ENCODE measurements around the gene MOGAT3. TPM values are rescaled to one million over a fixed set of nuclear protein-coding genes. Genes with fewer than 3 reads are reported as not detected.

Gene MOGAT3
- total RNA-seq, 5 donors from 2014 or later (not counting 1 experiment from before 2014, with no cell fraction given), result not detected

DNA sequence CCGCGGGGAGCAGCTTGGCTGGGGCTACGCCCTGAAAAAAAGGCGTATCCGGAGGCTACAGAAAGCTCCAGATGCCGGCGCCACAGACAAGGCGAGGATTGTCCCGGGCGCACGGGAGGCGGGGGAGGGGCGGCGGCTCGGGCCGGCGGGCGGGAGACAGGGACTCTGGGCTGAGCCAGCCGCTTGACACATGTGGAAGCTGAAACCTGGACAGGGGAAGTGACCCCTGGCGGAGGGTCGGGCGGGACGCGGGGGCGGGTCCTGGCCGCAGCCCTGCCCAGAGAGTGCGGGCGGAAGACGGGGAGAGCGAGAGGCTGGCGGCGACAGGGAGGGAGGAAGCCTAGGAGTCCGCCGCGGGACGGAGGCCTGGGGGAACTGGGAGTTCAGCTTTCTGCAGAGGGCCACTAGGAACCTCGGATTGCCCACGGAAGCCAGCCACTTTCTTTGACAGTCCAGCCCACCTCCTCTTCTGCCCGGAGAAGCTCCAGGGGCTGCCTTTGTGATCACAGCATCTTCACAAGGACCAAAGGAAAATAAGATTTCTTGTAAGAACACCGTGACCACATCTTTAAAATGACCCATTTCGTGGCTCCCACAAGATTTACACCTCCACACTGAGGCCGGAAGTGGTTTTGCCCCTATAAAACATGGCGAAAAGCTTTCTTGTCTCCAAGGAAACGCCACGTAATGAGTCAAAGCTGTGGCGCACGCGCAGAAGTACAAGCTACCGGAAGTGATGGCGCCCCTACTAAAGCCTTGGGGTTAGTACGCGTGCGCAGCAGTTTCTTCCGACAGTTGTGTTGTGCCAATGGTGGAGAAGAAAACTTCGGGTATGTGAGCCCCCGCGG is 16.8 kb upstream of the MOGAT3 start, which contains the start of the genes PLOD3 and ZNHIT1:
Gene PLOD3, minus strand, starts transcription at position 194 of the 848 bp plus-strand sequence. CDS start 307 bp downstream, outside the sequence.
Gene ZNHIT1, plus strand, starts transcription at position 778 of the 848 bp plus-strand sequence. Its CDS starts 31 bp downstream, at position 809.
- H3K4me1 Mint-ChIP-seq, result peaks cover 45 to 57% (median 51%) of the 10 kb centered on the region in 3 donors
- under 1% methylated on average over 48 of the region's 57 CpGs for WGBS (ENCODE audit: insufficient coverage)
- ChIA-PET POLR2A (interaction anchor here in 1 of 2 donors (0.6 to 1.8 kb wide), 10 partner anchors 27 to 1809 kb away, joined by 3 to 11 read pairs (median 3); partner anchors contain the start of genes BUD31, FIS1, IFT22 and VGF), CTCF (interaction anchor here (0.5 to 4.6 kb wide), 17 partner anchors 9 to 512 kb away, joined by 3 to 39 read pairs (median 5); partner anchors contain the start of gene FIS1 (in 1 of the 2))
- DNase-seq (peak; percentile 88 to 99 (median 94)), ATAC-seq (replicated peaks in 1 of 4) (peak; percentile 70 to 84 (median 74))
- peaks cover 5 to 15% of the 10 kb centered on the region in 2 donors for H3K36me3 ChIP-seq (ENCODE audit: control insufficient read depth in 2 of 2, extremely low read depth in 1 of 2, insufficient read depth in 1 of 2, low read length in 1 of 2)
- peaks cover 12% of the 10 kb centered on the region for H3K36me3 Mint-ChIP-seq
- H3K27me3 ChIP-seq (replicated peaks in 1 of 2; ENCODE audit: control insufficient read depth in 2 of 2, extremely low read depth in 1 of 2, insufficient read depth in 2 of 2, low read length in 1 of 2), result no peaks in the 10 kb centered on the region
- H3K27me3 Mint-ChIP-seq, result no peaks in the 10 kb centered on the region
- peak within 1 kb of the TSS; percentile 77 for H3K27ac ChIP-seq (ENCODE audit: low read length)
- H3K27ac Mint-ChIP-seq, result peak within 1 kb of the TSS; percentile 81 to 86
- peak within 1 kb of the TSS; percentile 88 to 95 for H3K4me3 ChIP-seq (ENCODE audit: control insufficient read depth in 1 of 2, extremely low read depth in 1 of 2, low read length in 1 of 2)
- H3K9me3 ChIP-seq, result no peaks in the 10 kb centered on the region
- H3K4me1 ChIP-seq (ENCODE audit: control insufficient read depth in 1 of 2, extremely low read depth in 1 of 2, insufficient read depth in 2 of 2, low read length in 2 of 2), result peaks cover 7 to 56% of the 10 kb centered on the region in 2 experiments
- no peaks in the 10 kb centered on the region for H3K9me3 Mint-ChIP-seq
- H3K4me3 Mint-ChIP-seq, result peak within 1 kb of the TSS; percentile 90 to 96 (median 95)

DNA sequence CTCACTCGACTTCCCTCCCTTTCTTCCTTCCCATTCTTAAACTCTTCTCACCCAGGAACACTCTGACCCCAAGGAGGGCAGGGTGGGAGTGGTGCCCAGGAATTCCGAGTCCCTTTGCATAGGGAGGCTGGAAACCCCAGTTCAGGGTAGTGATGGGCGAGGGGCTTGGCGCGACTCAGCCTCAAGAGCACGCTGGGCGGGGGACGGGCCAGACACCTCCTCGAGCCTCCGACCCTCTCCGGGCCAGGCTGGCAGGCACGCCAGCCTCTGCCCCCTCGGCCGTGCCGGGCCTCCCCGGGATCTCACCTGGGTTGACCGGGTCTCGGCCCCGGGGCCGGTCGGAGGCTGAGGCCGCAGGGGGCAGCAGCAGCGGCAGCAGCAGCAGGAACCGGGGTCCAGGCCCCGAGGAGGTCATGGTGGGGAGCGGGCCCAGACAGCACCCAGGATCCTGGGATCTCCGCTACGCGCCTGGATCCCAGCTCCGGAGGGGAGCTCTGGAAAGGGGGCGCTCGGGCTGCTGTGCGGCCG is 16.1 kb upstream of the MOGAT3 start:
- H3K4me1 ChIP-seq (ENCODE audit: control insufficient read depth in 1 of 2, extremely low read depth in 1 of 2, insufficient read depth in 2 of 2, low read length in 2 of 2), result peaks cover 7 to 54% of the 10 kb centered on the region in 2 experiments
- no peaks in the 10 kb centered on the region for H3K27me3 ChIP-seq (replicated peaks in 1 of 2; ENCODE audit: control insufficient read depth in 2 of 2, extremely low read depth in 1 of 2, insufficient read depth in 2 of 2, low read length in 1 of 2)
- ChIA-PET POLR2A (interaction anchor here in 1 of 2 donors (0.6 to 0.7 kb wide), 3 partner anchors 36 to 1808 kb away, joined by 3 to 4 read pairs (median 3); partner anchors contain the start of gene BUD31), CTCF (interaction anchor here in 1 of 2 donors (0.7 to 4.6 kb wide), 3 partner anchors 27 to 120 kb away, joined by 3 to 39 read pairs (median 22); no protein-coding TSS in a partner anchor)
- Mint-ChIP-seq H3K9me3 (no peaks in the 10 kb centered on the region), H3K4me3 (peak overlapping the region; percentile 90 to 96 (median 95)), H3K27me3 (no peaks in the 10 kb centered on the region), H3K27ac (peak overlapping the region; percentile 65 to 86), H3K36me3 (peaks cover 8% of the 10 kb centered on the region), H3K4me1 (peaks cover 42 to 52% (median 47%) of the 10 kb centered on the region in 3 donors)
- DNase-seq, result peak in 2 of 35 experiments; percentile 13 to 19
- H3K36me3 ChIP-seq (ENCODE audit: control insufficient read depth in 2 of 2, extremely low read depth in 1 of 2, insufficient read depth in 1 of 2, low read length in 1 of 2), result peaks cover 4 to 16% of the 10 kb centered on the region in 2 donors
- ATAC-seq (replicated peaks in 1 of 4), result peak in 3 of 4 experiments; percentile 10 to 13 (median 13)
- no peaks in the 10 kb centered on the region for H3K9me3 ChIP-seq
- WGBS (ENCODE audit: insufficient coverage), result 4% methylated on average over 33 of the region's 34 CpGs
- H3K4me3 ChIP-seq (ENCODE audit: control insufficient read depth in 1 of 2, extremely low read depth in 1 of 2, low read length in 1 of 2), result peak overlapping the region; percentile 88 to 95
- peak overlapping the region; percentile 77 for H3K27ac ChIP-seq (ENCODE audit: low read length)

DNA sequence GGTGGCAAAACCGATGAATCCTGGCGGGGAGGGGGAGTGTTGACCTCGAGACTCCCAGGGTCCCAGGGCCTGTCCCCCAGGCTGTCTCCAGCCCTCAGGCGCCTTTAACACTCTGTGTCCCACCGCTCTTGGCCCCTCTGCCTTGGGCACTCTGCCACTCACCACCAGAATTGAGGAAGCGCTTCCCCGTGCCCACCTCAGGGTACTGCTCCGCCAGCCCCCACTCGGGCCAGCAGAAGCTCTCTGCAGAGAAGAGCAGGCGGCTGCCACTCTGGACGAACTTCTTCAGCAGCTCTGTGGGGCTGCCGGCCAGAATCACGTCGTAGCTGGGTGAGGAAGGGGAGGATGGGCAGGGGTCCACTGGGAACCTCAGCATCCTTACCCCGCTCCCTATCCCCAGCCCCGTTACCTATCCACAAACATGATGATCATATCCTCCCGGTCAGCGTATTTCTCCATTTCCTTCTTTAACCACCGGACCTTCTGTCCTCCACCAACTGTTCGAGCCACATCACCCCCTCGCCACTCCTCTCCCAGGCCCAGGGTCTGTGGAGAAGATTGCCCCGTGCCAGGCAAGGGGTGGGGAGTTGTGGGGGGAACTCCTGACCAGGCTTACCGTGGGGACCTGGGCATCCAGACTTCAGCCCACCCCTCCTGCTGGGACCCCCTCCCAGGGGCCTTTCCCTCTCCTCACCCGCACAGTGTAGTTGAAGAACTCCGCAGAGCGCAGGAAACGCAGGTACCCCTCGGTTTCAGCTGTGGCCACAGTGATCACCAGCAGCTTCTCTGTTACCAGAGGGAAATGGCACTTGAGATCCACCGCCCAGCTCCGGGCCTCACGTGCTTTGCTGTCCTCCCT is 15.4 kb upstream of the MOGAT3 start:
- 74% methylated on average over 10 of the region's 31 CpGs for WGBS (ENCODE audit: insufficient coverage)
- DNase-seq, result no peak
- Histone ChIP-seq H3K36me3 (ENCODE audit: control insufficient read depth in 2 of 2, extremely low read depth in 1 of 2, insufficient read depth in 1 of 2, low read length in 1 of 2) (peaks cover 4 to 19% of the 10 kb centered on the region in 2 donors), H3K9me3 (no peaks in the 10 kb centered on the region), H3K4me1 (ENCODE audit: control insufficient read depth in 1 of 2, extremely low read depth in 1 of 2, insufficient read depth in 2 of 2, low read length in 2 of 2) (peaks cover 7 to 49% of the 10 kb centered on the region in 2 experiments), H3K4me3 (ENCODE audit: control insufficient read depth in 1 of 2, extremely low read depth in 1 of 2, low read length in 1 of 2) (peak overlapping the region; percentile 88 to 95), H3K27me3 (replicated peaks in 1 of 2; ENCODE audit: control insufficient read depth in 2 of 2, extremely low read depth in 1 of 2, insufficient read depth in 2 of 2, low read length in 1 of 2) (no peaks in the 10 kb centered on the region), H3K27ac (ENCODE audit: low read length) (peak overlapping the region; percentile 32)
- Mint-ChIP-seq H3K9me3 (no peaks in the 10 kb centered on the region), H3K36me3 (peaks cover 3% of the 10 kb centered on the region), H3K27ac (peak overlapping the region; percentile 65 to 86), H3K4me3 (peak overlapping the region; percentile 90 to 96 (median 95)), H3K27me3 (no peaks in the 10 kb centered on the region), H3K4me1 (peaks cover 35 to 47% (median 43%) of the 10 kb centered on the region in 3 donors)
- ChIA-PET POLR2A (interaction anchor here in 1 of 2 donors (0.7 kb wide), 1 partner anchor 661 kb away, joined by 3 read pairs; no protein-coding TSS in a partner anchor), CTCF (interaction anchor here (0.6 to 4.6 kb wide), 3 partner anchors 28 to 339 kb away, joined by 7 to 39 read pairs (median 22); no protein-coding TSS in a partner anchor)
- ATAC-seq (replicated peaks in 1 of 4), result no peak

DNA sequence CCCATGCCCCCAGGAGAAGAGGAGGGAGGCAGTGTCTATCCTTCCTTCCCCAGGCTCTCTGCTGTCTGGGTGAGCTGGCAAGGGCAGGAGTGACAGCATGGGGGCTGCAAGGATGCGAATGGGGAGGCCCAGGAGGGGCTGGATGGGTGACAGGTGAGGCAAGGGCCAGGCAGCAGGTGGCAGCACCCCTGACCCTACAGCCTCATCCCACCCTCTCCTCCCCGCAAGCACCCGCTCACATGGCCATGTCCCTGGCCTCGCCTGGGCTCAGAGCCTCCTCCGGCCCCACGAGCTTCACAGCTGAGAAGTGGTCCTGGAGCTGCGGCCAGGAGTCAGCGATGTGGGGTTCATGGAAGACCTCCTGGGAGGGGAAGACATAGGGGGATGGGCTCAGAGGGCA is 11.2 kb upstream of the MOGAT3 start:
- ATAC-seq (replicated peaks in 1 of 4) (no peak), DNase-seq (no peak)
- Histone ChIP-seq H3K9me3 (no peaks in the 10 kb centered on the region), H3K27ac (ENCODE audit: low read length) (no peak overlapping the region), H3K27me3 (replicated peaks in 1 of 2; ENCODE audit: control insufficient read depth in 2 of 2, extremely low read depth in 1 of 2, insufficient read depth in 2 of 2, low read length in 1 of 2) (no peaks in the 10 kb centered on the region), H3K4me3 (ENCODE audit: control insufficient read depth in 1 of 2, extremely low read depth in 1 of 2, low read length in 1 of 2) (no peak overlapping the region), H3K36me3 (ENCODE audit: control insufficient read depth in 2 of 2, extremely low read depth in 1 of 2, insufficient read depth in 1 of 2, low read length in 1 of 2) (peaks cover 18 to 27% of the 10 kb centered on the region in 2 donors), H3K4me1 (ENCODE audit: control insufficient read depth in 1 of 2, extremely low read depth in 1 of 2, insufficient read depth in 2 of 2, low read length in 2 of 2) (peaks cover 3 to 14% of the 10 kb centered on the region in 2 experiments)
- H3K4me1 Mint-ChIP-seq, result peaks cover 8 to 14% (median 13%) of the 10 kb centered on the region in 3 donors
- POLR2A ChIA-PET, result no interaction called here
- H3K4me3 Mint-ChIP-seq, result no peak overlapping the region
- 93% methylated on average over 6 of the region's 8 CpGs for WGBS (ENCODE audit: insufficient coverage)
- peaks cover 14% of the 10 kb centered on the region for H3K36me3 Mint-ChIP-seq
- no peak overlapping the region for H3K27ac Mint-ChIP-seq
- CTCF ChIA-PET, result no interaction called here
- no peaks in the 10 kb centered on the region for H3K27me3 Mint-ChIP-seq
- no peaks in the 10 kb centered on the region for H3K9me3 Mint-ChIP-seq

GRCh38 chr7:101211501-101211900 is 10.7 kb upstream of the MOGAT3 start:
- H3K9me3 Mint-ChIP-seq, result no peaks in the 10 kb centered on the region
- DNase-seq (no peak), ATAC-seq (replicated peaks in 1 of 4) (no peak)
- peaks cover 17% of the 10 kb centered on the region for H3K36me3 Mint-ChIP-seq
- H3K9me3 ChIP-seq, result no peaks in the 10 kb centered on the region
- WGBS (ENCODE audit: insufficient coverage), result 95% methylated on average over 22 of the region's 24 CpGs
- H3K4me1 ChIP-seq (ENCODE audit: control insufficient read depth in 1 of 2, extremely low read depth in 1 of 2, insufficient read depth in 2 of 2, low read length in 2 of 2), result peaks cover 0 to 9% of the 10 kb centered on the region in 2 experiments
- CTCF ChIA-PET, result no interaction called here
- no peaks in the 10 kb centered on the region for H3K27me3 Mint-ChIP-seq
- peaks cover 4 to 10% (median 9%) of the 10 kb centered on the region in 3 donors for H3K4me1 Mint-ChIP-seq
- no peak overlapping the region for H3K4me3 Mint-ChIP-seq
- H3K36me3 ChIP-seq (ENCODE audit: control insufficient read depth in 2 of 2, extremely low read depth in 1 of 2, insufficient read depth in 1 of 2, low read length in 1 of 2), result peaks cover 18 to 27% of the 10 kb centered on the region in 2 donors
- no peak overlapping the region for H3K4me3 ChIP-seq (ENCODE audit: control insufficient read depth in 1 of 2, extremely low read depth in 1 of 2, low read length in 1 of 2)
- POLR2A ChIA-PET, result no interaction called here
- no peak overlapping the region for H3K27ac Mint-ChIP-seq
- H3K27me3 ChIP-seq (replicated peaks in 1 of 2; ENCODE audit: control insufficient read depth in 2 of 2, extremely low read depth in 1 of 2, insufficient read depth in 2 of 2, low read length in 1 of 2), result no peaks in the 10 kb centered on the region
- no peak overlapping the region for H3K27ac ChIP-seq (ENCODE audit: low read length)

All from T-cell (primary cell).